WTC11 (cell line): Measurements from ENCODE around the gene ADGRB2. TPM values are rescaled to one million over a fixed set of nuclear protein-coding genes. Genes with fewer than 3 reads are reported as not detected.

Experiments used
- ATAC-seq: fragments of 200-7000 bp; cut with Tn5 transposase; 2 replicates; pipeline ENCODE4 v1.10.0; 2021; ENCODE audit warnings: mild to moderate bottlenecking, moderate library complexity
- CTCF ChIA-PET: fragments of 300-600 bp; sonication (Branson Sonifier 250); formaldehyde crosslinking; loops from one replicate; lab custom pipeline; 2021; ENCODE audit warnings: antibody characterized with exemption; lab: Charles Lee
- POLR2A ChIA-PET: fragments of 350-600 bp; sonication (Branson Sonifier 250); formaldehyde crosslinking; loops from one replicate; lab custom pipeline; 2021; ENCODE audit warnings: antibody characterized with exemption; lab: Charles Lee
- DNase-seq: peaks from one replicate; pipeline ENCODE4 v3.0.0; 2021; ENCODE audit warnings: low spot score
- H3K27ac Mint-ChIP-seq: 2 replicates; pipeline ENCODE4 v1.8.0; 2021; ENCODE audit warnings: mixed read lengths
- H3K27me3 Mint-ChIP-seq: 2 replicates; pipeline ENCODE4 v1.8.0; 2021; ENCODE audit warnings: low read depth, mild to moderate bottlenecking, moderate library complexity, mixed read lengths
- H3K36me3 Mint-ChIP-seq: 2 replicates; pipeline ENCODE4 v1.8.0; 2021; ENCODE audit warnings: mixed read lengths
- H3K4me1 Mint-ChIP-seq: 2 replicates; pipeline ENCODE4 v1.8.0; 2022; ENCODE audit warnings: mixed read lengths
- H3K4me3 Mint-ChIP-seq: 2 replicates; pipeline ENCODE4 v1.8.0; 2021; ENCODE audit warnings: mild to moderate bottlenecking, moderate library complexity, mixed read lengths
- H3K9me3 Mint-ChIP-seq: 2 replicates; pipeline ENCODE4 v1.8.0; 2021; ENCODE audit warnings: mixed read lengths
- CREB1 ChIP-seq: sonication (generic); formaldehyde crosslinking; IDR thresholded peaks from 2 replicates; pipeline ENCODE4 v1.8.0; 2023; ENCODE audit warnings: mild to moderate bottlenecking, missing genetic modification reagents
- EMX1 ChIP-seq: fragments of 250-450 bp; sonication (Bioruptor Pico); IDR thresholded peaks from 2 replicates; pipeline ENCODE4 v1.8.0; 2021; ENCODE audit warnings: mild to moderate bottlenecking
- GABPB1 ChIP-seq: sonication (generic); formaldehyde crosslinking; IDR thresholded peaks from 2 replicates; pipeline ENCODE4 v1.8.1; 2023; ENCODE audit warnings: mild to moderate bottlenecking, missing genetic modification reagents
- GRHL2 ChIP-seq: fragments of 250-450 bp; sonication (Bioruptor Pico); IDR thresholded peaks from 2 replicates; pipeline ENCODE4 v1.8.0; 2022; ENCODE audit warnings: mild to moderate bottlenecking, moderate library complexity; ENCODE audit not compliant: insufficient replicate concordance, severe bottlenecking
- NR3C1 ChIP-seq: sonication (generic); formaldehyde crosslinking; conservative IDR thresholded peaks from 2 replicates; pipeline ENCODE4 v1.8.1; 2023; ENCODE audit warnings: low read depth, mild to moderate bottlenecking, missing genetic modification reagents
- RELA ChIP-seq: sonication (generic); formaldehyde crosslinking; IDR thresholded peaks from 2 replicates; pipeline ENCODE4 v1.8.1; 2022; ENCODE audit warnings: missing genetic modification reagents, mild to moderate bottlenecking, borderline replicate concordance
- RORB ChIP-seq: fragments of 250-450 bp; sonication (Bioruptor Pico); IDR thresholded peaks from 2 replicates; pipeline ENCODE4 v1.9.0; 2021; ENCODE audit warnings: mild to moderate bottlenecking
- ZNF232 ChIP-seq: sonication (generic); formaldehyde crosslinking; IDR thresholded peaks from 2 replicates; pipeline ENCODE4 v1.8.0; 2022; ENCODE audit warnings: mild to moderate bottlenecking, missing genetic modification reagents
- total RNA-seq: library from RNA; stranded (reverse); gene quantifications from 3 replicates; pipeline ENCODE4 v1.2.3, GENCODE V29; 2021
- TF ChIP-seq, protein P1 (sequence below): sonication (generic); formaldehyde crosslinking; IDR thresholded peaks from 2 replicates; pipeline ENCODE4 v1.8.1; 2023; ENCODE audit warnings: mild to moderate bottlenecking, missing genetic modification reagents, moderate library complexity
- TF ChIP-seq, protein P2 (sequence below): sonication (generic); formaldehyde crosslinking; conservative IDR thresholded peaks from 2 replicates; pipeline ENCODE4 v1.8.1; 2022; ENCODE audit warnings: mild to moderate bottlenecking, missing genetic modification reagents
- TF ChIP-seq, protein P3 (sequence below): sonication (generic); formaldehyde crosslinking; IDR thresholded peaks from 2 replicates; pipeline ENCODE4 v1.8.1; 2022; ENCODE audit warnings: low read depth, mild to moderate bottlenecking, moderate library complexity, missing genetic modification reagents, borderline replicate concordance
- TF ChIP-seq, protein P4 (sequence below): fragments of 250-450 bp; sonication (Bioruptor Pico); conservative IDR thresholded peaks from 2 replicates; pipeline ENCODE4 v1.9.0; 2021; ENCODE audit warnings: mild to moderate bottlenecking
- TF ChIP-seq, protein P5 (sequence below): fragments of 250-450 bp; sonication (Bioruptor Pico); IDR thresholded peaks from 2 replicates; pipeline ENCODE4 v2.1.2; 2022; ENCODE audit warnings: mild to moderate bottlenecking, moderate library complexity
- TF ChIP-seq, protein P6 (sequence below): sonication (generic); formaldehyde crosslinking; IDR thresholded peaks from 2 replicates; pipeline ENCODE4 v1.8.0; 2023; ENCODE audit warnings: mild to moderate bottlenecking, missing genetic modification reagents
- TF ChIP-seq, protein P7 (sequence below): sonication (generic); formaldehyde crosslinking; IDR thresholded peaks from 2 replicates; pipeline ENCODE4 v1.8.1; 2022; ENCODE audit warnings: missing genetic modification reagents, borderline replicate concordance

ADGRB2 gene
- total RNA-seq, 1 experiment from 2014 or later, result 39.3 TPM

DNA sequence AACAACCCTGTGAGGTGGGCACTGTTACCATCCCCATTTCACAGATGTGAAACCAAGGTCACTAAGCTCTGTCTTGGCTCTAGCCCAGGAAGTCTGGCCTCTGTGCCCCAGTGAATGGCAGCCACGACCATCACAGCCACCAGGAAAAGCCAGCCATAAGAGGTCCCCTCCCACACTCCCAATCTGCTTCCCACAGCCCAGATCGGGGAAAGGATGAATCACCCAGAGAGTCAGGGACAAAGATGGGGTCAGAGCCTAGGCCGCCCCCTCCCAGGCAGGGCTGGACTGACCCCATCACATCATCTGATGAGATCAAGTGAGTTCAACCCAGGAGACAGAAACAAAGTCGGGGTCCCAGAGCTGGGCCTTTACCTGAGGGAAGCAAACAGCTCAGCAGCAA, 37.4 kb downstream of the ADGRB2 start:
- Mint-ChIP-seq H3K4me3 (no peak overlapping the region), H3K27me3 (no peaks in the 10 kb centered on the region; the same call in none of the 2 replicates), H3K36me3 (no peaks in the 10 kb centered on the region), H3K27ac (no peak overlapping the region), H3K4me1 (peaks cover 15% of the 10 kb centered on the region), H3K9me3 (no peaks in the 10 kb centered on the region)
- ChIA-PET POLR2A (interaction anchor here (0.6 kb wide), 1 partner anchor 395 kb away, joined by 9 read pairs; no protein-coding TSS in a partner anchor), CTCF (interaction anchor here (2.1 to 4.6 kb wide), 4 partner anchors 11 to 62 kb away, joined by 6 to 89 read pairs (median 26); no protein-coding TSS in a partner anchor)
- ATAC-seq (no peak), DNase-seq (no peak)
- TF ChIP-seq, protein P1, sequence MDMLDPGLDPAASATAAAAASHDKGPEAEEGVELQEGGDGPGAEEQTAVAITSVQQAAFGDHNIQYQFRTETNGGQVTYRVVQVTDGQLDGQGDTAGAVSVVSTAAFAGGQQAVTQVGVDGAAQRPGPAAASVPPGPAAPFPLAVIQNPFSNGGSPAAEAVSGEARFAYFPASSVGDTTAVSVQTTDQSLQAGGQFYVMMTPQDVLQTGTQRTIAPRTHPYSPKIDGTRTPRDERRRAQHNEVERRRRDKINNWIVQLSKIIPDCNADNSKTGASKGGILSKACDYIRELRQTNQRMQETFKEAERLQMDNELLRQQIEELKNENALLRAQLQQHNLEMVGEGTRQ (CRISPR knock-in tag), result no peak
- TF ChIP-seq ZNF232 (CRISPR knock-in tag) (no peak), RORB (CRISPR knock-in tag) (no peak), NR3C1 (CRISPR knock-in tag) (no peak), CREB1 (CRISPR knock-in tag) (no peak), RELA (CRISPR knock-in tag) (no peak), EMX1 (CRISPR knock-in tag) (no peak), GRHL2 (CRISPR knock-in tag) (no peak), GABPB1 (CRISPR knock-in tag) (no peak)
- TF ChIP-seq, protein P2, sequence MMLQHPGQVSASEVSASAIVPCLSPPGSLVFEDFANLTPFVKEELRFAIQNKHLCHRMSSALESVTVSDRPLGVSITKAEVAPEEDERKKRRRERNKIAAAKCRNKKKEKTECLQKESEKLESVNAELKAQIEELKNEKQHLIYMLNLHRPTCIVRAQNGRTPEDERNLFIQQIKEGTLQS (CRISPR knock-in tag), result no peak
- TF ChIP-seq, protein P3, sequence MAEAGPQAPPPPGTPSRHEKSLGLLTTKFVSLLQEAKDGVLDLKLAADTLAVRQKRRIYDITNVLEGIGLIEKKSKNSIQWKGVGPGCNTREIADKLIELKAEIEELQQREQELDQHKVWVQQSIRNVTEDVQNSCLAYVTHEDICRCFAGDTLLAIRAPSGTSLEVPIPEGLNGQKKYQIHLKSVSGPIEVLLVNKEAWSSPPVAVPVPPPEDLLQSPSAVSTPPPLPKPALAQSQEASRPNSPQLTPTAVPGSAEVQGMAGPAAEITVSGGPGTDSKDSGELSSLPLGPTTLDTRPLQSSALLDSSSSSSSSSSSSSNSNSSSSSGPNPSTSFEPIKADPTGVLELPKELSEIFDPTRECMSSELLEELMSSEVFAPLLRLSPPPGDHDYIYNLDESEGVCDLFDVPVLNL (CRISPR knock-in tag), result no peak
- TF ChIP-seq, protein P4, sequence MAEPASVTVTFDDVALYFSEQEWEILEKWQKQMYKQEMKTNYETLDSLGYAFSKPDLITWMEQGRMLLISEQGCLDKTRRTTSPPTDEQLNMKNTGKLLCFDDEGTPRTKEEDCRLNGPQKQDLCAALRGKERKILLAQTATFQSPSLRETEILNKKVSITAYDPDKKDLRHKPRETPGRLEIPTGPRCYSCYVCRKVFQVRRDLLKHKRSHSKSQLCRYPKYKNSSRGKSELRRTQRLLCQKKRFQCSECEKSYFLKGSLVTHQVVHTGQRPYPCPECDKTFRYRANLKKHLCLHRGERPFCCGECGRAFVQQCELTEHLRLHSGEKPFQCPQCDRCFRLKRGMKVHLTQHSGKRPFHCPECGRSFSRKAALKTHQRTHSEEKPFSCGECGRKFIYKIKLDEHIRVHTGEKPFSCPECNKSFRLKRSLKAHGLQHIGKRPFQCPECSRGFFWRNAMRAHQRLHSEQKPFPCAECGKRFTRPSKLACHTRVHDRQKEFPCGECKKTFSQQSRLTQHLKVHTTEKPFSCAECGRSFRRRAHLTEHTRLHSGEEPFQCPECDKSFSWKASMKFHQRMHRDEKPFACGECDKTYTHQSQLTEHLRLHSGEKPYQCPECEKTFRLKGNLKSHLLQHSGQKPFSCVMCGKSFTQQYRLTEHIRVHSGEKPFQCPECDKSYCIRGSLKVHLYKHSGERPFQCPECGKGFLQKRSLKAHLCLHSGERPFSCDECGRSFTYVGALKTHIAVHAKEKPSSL, result no peak
- TF ChIP-seq, protein P5, sequence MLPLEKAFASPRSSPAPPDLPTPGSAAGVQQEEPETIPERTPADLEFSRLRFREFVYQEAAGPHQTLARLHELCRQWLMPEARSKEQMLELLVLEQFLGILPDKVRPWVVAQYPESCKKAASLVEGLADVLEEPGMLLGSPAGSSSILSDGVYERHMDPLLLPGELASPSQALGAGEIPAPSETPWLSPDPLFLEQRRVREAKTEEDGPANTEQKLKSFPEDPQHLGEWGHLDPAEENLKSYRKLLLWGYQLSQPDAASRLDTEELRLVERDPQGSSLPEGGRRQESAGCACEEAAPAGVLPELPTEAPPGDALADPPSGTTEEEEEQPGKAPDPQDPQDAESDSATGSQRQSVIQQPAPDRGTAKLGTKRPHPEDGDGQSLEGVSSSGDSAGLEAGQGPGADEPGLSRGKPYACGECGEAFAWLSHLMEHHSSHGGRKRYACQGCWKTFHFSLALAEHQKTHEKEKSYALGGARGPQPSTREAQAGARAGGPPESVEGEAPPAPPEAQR (CRISPR knock-in tag), result no peak
- TF ChIP-seq, protein P6, sequence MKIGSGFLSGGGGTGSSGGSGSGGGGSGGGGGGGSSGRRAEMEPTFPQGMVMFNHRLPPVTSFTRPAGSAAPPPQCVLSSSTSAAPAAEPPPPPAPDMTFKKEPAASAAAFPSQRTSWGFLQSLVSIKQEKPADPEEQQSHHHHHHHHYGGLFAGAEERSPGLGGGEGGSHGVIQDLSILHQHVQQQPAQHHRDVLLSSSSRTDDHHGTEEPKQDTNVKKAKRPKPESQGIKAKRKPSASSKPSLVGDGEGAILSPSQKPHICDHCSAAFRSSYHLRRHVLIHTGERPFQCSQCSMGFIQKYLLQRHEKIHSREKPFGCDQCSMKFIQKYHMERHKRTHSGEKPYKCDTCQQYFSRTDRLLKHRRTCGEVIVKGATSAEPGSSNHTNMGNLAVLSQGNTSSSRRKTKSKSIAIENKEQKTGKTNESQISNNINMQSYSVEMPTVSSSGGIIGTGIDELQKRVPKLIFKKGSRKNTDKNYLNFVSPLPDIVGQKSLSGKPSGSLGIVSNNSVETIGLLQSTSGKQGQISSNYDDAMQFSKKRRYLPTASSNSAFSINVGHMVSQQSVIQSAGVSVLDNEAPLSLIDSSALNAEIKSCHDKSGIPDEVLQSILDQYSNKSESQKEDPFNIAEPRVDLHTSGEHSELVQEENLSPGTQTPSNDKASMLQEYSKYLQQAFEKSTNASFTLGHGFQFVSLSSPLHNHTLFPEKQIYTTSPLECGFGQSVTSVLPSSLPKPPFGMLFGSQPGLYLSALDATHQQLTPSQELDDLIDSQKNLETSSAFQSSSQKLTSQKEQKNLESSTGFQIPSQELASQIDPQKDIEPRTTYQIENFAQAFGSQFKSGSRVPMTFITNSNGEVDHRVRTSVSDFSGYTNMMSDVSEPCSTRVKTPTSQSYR (CRISPR knock-in tag), result no peak
- TF ChIP-seq, protein P7, sequence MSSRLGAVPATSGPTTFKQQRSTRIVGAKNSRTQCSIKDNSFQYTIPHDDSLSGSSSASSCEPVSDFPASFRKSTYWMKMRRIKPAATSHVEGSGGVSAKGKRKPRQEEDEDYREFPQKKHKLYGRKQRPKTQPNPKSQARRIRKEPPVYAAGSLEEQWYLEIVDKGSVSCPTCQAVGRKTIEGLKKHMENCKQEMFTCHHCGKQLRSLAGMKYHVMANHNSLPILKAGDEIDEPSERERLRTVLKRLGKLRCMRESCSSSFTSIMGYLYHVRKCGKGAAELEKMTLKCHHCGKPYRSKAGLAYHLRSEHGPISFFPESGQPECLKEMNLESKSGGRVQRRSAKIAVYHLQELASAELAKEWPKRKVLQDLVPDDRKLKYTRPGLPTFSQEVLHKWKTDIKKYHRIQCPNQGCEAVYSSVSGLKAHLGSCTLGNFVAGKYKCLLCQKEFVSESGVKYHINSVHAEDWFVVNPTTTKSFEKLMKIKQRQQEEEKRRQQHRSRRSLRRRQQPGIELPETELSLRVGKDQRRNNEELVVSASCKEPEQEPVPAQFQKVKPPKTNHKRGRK (CRISPR knock-in tag), result no peak
